Frontal cortex (tissue), 4 donors: ENCODE data around the gene CAMKK2. TPM values are rescaled to one million over a fixed set of nuclear protein-coding genes. Genes with fewer than 3 reads are reported as not detected.
"Not testable (repeated sequence)": the region's sequence is repeated elsewhere in the genome, so short reads cannot be mapped to it uniquely, and the experiment has no call there.

Experiments used
- DNase-seq, 2 donors: peaks; one replicate each; pipeline ENCODE4 v3.0.0; 2012; ENCODE audit warnings: low spot score in 2 of 2
- FAIRE-seq: peaks from 2 replicates; lab custom pipeline; 2012; peaks lifted over from hg19 to GRCh38; lab: Jason Lieb, UNC
- total RNA-seq: library from RNA; depleted of rRNA; stranded (reverse); fragments of >200 nt; gene quantifications from one replicate; pipeline ENCODE4 v1.2.3, GENCODE V29; 2014
- donor health status: control.
- donor health status: control.
- donor health status: control.

CAMKK2 gene
- total RNA-seq, 1 donor from 2014 or later: 38.3 TPM

GRCh38 chr12:121232163-121232562, 64.3 kb downstream of the CAMKK2 start:
- DNase-seq: no peak
- FAIRE-seq: no peak

- no peak for FAIRE-seq
- no peak for DNase-seq
Measured at GRCh38 chr12:121230538-121230907, 66.0 kb downstream of the CAMKK2 start.

GRCh38 chr12:121229826-121230537, 66.5 kb downstream of the CAMKK2 start:
- not testable (repeated sequence) for FAIRE-seq
- peak; percentile 76 to 79 for DNase-seq

GRCh38 chr12:121228919-121229665, 67.4 kb downstream of the CAMKK2 start:
- FAIRE-seq: no peak
- DNase-seq: no peak

- no peak for DNase-seq
- FAIRE-seq: no peak
Measured at GRCh38 chr12:121227294-121227693, 69.2 kb downstream of the CAMKK2 start.

GRCh38 chr12:121226871-121227270, 69.6 kb downstream of the CAMKK2 start:
- not testable (repeated sequence) for DNase-seq, FAIRE-seq

GRCh38 chr12:121226399-121226798, 70.1 kb downstream of the CAMKK2 start:
- DNase-seq (no peak), FAIRE-seq (no peak)

- FAIRE-seq: no peak
- DNase-seq: no peak
Measured at GRCh38 chr12:121224591-121224990, 71.9 kb downstream of the CAMKK2 start.

- FAIRE-seq (no peak), DNase-seq (no peak)
Measured at GRCh38 chr12:121223292-121224285, 72.9 kb downstream of the CAMKK2 start.

GRCh38 chr12:121222847-121223246, 73.7 kb downstream of the CAMKK2 start:
- DNase-seq (no peak), FAIRE-seq (no peak)

GRCh38 chr12:121219353-121219986, 77.0 kb downstream of the CAMKK2 start:
- DNase-seq (no peak), FAIRE-seq (no peak)

GRCh38 chr12:121218588-121219352, 77.7 kb downstream of the CAMKK2 start:
- DNase-seq (no peak), FAIRE-seq (no peak)

GRCh38 chr12:121217761-121218160, 78.7 kb downstream of the CAMKK2 start:
- FAIRE-seq (no peak), DNase-seq (no peak)

GRCh38 chr12:121217063-121217462, 79.4 kb downstream of the CAMKK2 start:
- FAIRE-seq (no peak), DNase-seq (no peak)

GRCh38 chr12:121216102-121216501, 80.4 kb downstream of the CAMKK2 start:
- no peak for FAIRE-seq
- no peak for DNase-seq

- no peak for DNase-seq
- no peak for FAIRE-seq
Measured at GRCh38 chr12:121214855-121215745, 81.4 kb downstream of the CAMKK2 start.

GRCh38 chr12:121214166-121214777, 82.2 kb downstream of the CAMKK2 start:
- FAIRE-seq (no peak), DNase-seq (no peak)

- FAIRE-seq: no peak
Measured at GRCh38 chr12:121212875-121213274, 83.6 kb downstream of the CAMKK2 start.

More at GRCh38 chr12:121212875-121213274, 83.6 kb downstream of the CAMKK2 start:
- no peak for DNase-seq
